Hepatocyte (in vitro differentiated cells): ENCODE data around the gene RPUSD3. TPM values are rescaled to one million over a fixed set of nuclear protein-coding genes. Genes with fewer than 3 reads are reported as not detected.

Source experiments
- DNase-seq: peaks from one replicate; pipeline ENCODE4 v3.0.0-alpha.2; 2016; ENCODE audit warnings: low spot score
- H2AFZ ChIP-seq: fragments of 200-600 bp; sonication (generic); 2 replicates; pipeline ENCODE4 v1.6.0; 2016; ENCODE audit warnings: antibody characterized with exemption, mild to moderate bottlenecking
- H3K27ac ChIP-seq: fragments of 200-600 bp; sonication (generic); 2 replicates; pipeline ENCODE4 v1.5.1; 2016; ENCODE audit warnings: mild to moderate bottlenecking
- H3K27me3 ChIP-seq: fragments of 200-600 bp; sonication (generic); 2 replicates; pipeline ENCODE4 v1.6.1; 2016
- H3K36me3 ChIP-seq: fragments of 200-600 bp; sonication (generic); replicated peaks from 2 replicates; pipeline ENCODE4 v1.5.1; 2016; ENCODE audit warnings: low read depth; ENCODE audit not compliant: insufficient read depth
- H3K4me1 ChIP-seq: fragments of 200-600 bp; sonication (generic); 2 replicates; pipeline ENCODE4 v1.5.1; 2016; ENCODE audit warnings: mild to moderate bottlenecking, moderate library complexity; ENCODE audit not compliant: insufficient read depth
- H3K4me2 ChIP-seq: fragments of 200-600 bp; sonication (generic); 2 replicates; pipeline ENCODE4 v1.6.0; 2016
- H3K4me3 ChIP-seq: fragments of 200-600 bp; sonication (generic); 2 replicates; pipeline ENCODE4 v1.5.1; 2016; ENCODE audit warnings: mild to moderate bottlenecking
- H3K79me2 ChIP-seq: fragments of 200-600 bp; sonication (generic); 2 replicates; pipeline ENCODE4 v1.6.0; 2017; ENCODE audit warnings: mild to moderate bottlenecking
- H3K9me2 ChIP-seq: fragments of 200-600 bp; sonication (generic); replicated peaks from 2 replicates; pipeline ENCODE4 v1.6.0; 2017; ENCODE audit warnings: mild to moderate bottlenecking; ENCODE audit not compliant: insufficient read depth
- H3K9me3 ChIP-seq: fragments of 200-600 bp; sonication (generic); 2 replicates; pipeline ENCODE4 v1.5.1; 2016; ENCODE audit warnings: low read depth, mild to moderate bottlenecking
- H4K20me1 ChIP-seq: fragments of 200-600 bp; sonication (generic); 2 replicates; pipeline ENCODE4 v1.6.0; 2016; ENCODE audit warnings: mild to moderate bottlenecking; ENCODE audit not compliant: insufficient read depth, poor library complexity, severe bottlenecking
- EZH2 ChIP-seq: fragments of 200-600 bp; sonication (generic); IDR thresholded peaks from 2 replicates; pipeline ENCODE4 v1.6.1; 2016; ENCODE audit warnings: antibody characterized with exemption, mild to moderate bottlenecking, borderline replicate concordance
- EZH2phosphoT487 ChIP-seq: fragments of 200-600 bp; sonication (generic); IDR thresholded peaks from one replicate; pipeline ENCODE4 v1.6.1; 2018; ENCODE audit warnings: antibody characterized with exemption, mild to moderate bottlenecking, low read depth, moderate library complexity; ENCODE audit not compliant: unreplicated experiment, severe bottlenecking
- WGBS: methylation state at CpG from one replicate; pipeline ENCODE4 v1.1.6; 2016; ENCODE audit warnings: low lambda C conversion rate; ENCODE audit errors: missing lambda C conversion rate; 5-methylcytosine and 5-hydroxymethylcytosine counted together
- polyA plus RNA-seq: library from polyadenylated mRNA; unstranded; fragments of >200 nt; fragmentation: Nextera tagmentation; extraction: Ambion mirVana; gene quantifications from 2 replicates; pipeline ENCODE4 v1.2.1, GENCODE V29; 2016
- total RNA-seq: library from RNA; depleted of rRNA; stranded (reverse); fragments of >200 nt; gene quantifications from 2 replicates; pipeline ENCODE4 v1.2.3, GENCODE V29; 2014
- TF ChIP-seq, protein P1 (sequence below): fragments of 200-600 bp; sonication (generic); IDR thresholded peaks from 2 replicates; pipeline ENCODE4 v1.5.1; 2016; ENCODE audit warnings: antibody characterized with exemption, mild to moderate bottlenecking; ENCODE audit not compliant: poor library complexity

Gene RPUSD3
- total and polyA plus RNA-seq, 2 experiments from 2014 or later = 37.4 to 74.7 TPM

DNA sequence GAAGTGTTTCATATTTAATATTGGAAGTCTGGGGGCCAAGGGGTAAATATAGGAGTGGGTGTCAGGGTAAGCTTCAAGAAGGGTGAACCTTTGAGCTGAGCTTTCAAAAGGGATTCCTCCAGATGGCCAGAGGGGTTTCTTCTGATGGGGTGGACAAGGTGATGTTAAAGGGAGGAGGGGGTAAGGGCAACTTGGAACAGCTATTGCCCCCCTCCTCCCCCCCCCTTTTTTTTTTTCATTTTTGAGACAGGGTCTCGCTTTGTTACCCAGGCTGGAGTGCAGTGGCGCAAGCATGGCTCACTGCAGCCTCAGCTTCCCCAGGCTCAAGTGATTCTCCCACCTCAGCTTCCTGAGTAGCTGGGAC is 35.8 kb downstream of the RPUSD3 start:
- DNase-seq = no peak
- no peaks in the 10 kb centered on the region for H3K36me3 ChIP-seq
- H4K20me1 ChIP-seq = no peaks in the 10 kb centered on the region
- H3K9me2 ChIP-seq = no peaks in the 10 kb centered on the region
- WGBS = 94% methylated on average over 2 of the region's 2 CpGs
- H2AFZ ChIP-seq = no peak overlapping the region
- no peaks in the 10 kb centered on the region for H3K9me3 ChIP-seq
- no peak overlapping the region for H3K4me2 ChIP-seq
- no peaks in the 10 kb centered on the region for H3K27me3 ChIP-seq
- H3K27ac ChIP-seq = peak overlapping the region; percentile 16
- H3K4me1 ChIP-seq = peaks cover 14% of the 10 kb centered on the region
- TF ChIP-seq, protein P1, sequence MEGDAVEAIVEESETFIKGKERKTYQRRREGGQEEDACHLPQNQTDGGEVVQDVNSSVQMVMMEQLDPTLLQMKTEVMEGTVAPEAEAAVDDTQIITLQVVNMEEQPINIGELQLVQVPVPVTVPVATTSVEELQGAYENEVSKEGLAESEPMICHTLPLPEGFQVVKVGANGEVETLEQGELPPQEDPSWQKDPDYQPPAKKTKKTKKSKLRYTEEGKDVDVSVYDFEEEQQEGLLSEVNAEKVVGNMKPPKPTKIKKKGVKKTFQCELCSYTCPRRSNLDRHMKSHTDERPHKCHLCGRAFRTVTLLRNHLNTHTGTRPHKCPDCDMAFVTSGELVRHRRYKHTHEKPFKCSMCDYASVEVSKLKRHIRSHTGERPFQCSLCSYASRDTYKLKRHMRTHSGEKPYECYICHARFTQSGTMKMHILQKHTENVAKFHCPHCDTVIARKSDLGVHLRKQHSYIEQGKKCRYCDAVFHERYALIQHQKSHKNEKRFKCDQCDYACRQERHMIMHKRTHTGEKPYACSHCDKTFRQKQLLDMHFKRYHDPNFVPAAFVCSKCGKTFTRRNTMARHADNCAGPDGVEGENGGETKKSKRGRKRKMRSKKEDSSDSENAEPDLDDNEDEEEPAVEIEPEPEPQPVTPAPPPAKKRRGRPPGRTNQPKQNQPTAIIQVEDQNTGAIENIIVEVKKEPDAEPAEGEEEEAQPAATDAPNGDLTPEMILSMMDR = no peak
- TF ChIP-seq EZH2 = no peak
- TF ChIP-seq EZH2phosphoT487 = no peak
- no peaks in the 10 kb centered on the region for H3K79me2 ChIP-seq
- H3K4me3 ChIP-seq = no peak overlapping the region

DNA sequence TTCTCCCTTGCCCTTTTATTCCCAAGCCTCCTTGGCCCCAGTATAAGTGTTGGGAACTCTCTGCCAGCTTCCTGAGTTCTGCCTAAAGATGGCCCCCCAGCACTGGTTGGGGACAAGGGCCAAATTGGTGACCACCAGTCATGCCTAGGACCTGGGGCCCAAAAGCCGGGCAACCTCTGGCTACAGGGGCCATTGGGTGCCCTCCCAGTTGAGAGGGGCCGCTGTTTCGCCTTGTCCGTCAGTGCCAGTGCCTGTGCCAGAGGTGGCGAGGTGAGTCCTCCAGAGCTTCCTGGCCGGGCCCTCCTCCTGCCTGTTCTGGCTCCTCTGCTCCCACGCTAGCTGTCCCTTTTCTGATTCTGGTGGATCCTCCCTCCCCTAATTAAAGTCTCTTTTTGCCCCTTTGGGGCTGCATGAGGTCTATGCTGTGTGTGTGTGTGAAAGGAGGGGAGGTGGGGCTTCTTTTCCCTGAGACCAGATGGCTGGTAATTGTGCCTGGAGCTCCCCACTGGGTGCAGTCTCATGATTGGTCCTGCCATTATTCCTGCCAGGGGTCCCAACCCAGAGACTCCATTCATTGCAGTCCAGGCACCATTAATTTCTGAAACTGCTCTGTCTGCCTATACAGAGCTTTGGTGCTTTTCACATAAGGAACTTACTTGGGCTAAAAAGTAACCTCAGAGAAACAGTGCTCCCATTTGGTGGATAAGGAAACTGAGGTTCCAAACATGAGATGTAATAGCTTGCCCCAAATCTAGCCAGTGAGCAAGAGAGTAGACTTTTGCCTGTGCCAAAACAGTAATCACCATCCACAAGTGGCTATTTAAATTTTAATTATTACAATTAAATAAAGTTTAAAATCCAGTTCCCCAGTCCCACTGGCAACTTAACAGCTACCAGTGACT is 36.9 kb downstream of the RPUSD3 start:
- Histone ChIP-seq H3K9me2 (no peaks in the 10 kb centered on the region), H3K4me2 (no peak overlapping the region), H3K36me3 (no peaks in the 10 kb centered on the region), H3K27me3 (no peaks in the 10 kb centered on the region), H4K20me1 (no peaks in the 10 kb centered on the region), H3K79me2 (no peaks in the 10 kb centered on the region), H2AFZ (no peak overlapping the region), H3K4me3 (no peak overlapping the region), H3K27ac (no peak overlapping the region), H3K9me3 (no peaks in the 10 kb centered on the region), H3K4me1 (peaks cover 14% of the 10 kb centered on the region)
- WGBS = 96% methylated on average over 7 of the region's 7 CpGs
- DNase-seq = no peak
- TF ChIP-seq, protein P1 = no peak
- no peak for TF ChIP-seq EZH2
- TF ChIP-seq EZH2phosphoT487 = no peak

DNA sequence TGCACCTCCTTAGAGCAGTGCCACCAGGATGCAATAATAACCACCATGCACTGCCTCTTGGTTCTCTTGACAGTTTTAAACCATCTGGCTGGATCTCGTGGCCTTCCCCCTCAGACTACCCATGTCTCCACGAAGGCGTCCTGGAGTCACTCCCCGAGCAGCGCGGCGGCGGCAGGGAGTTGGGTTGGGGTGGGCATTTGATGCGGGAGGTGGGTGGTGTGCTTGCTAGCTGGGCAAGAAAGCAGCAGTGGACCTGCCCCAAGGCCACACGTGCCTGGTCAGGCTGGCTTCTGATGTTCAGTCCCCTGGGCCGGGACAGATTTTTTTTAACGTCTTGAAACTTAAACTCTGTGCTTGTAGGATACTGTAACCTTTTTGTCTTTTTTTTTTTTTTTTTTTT is 37.7 kb downstream of the RPUSD3 start:
- no peak for DNase-seq
- H3K4me2 ChIP-seq = no peak overlapping the region
- no peaks in the 10 kb centered on the region for H3K27me3 ChIP-seq
- H3K4me3 ChIP-seq = no peak overlapping the region
- peaks cover 14% of the 10 kb centered on the region for H3K4me1 ChIP-seq
- H3K9me3 ChIP-seq = no peaks in the 10 kb centered on the region
- no peaks in the 10 kb centered on the region for H4K20me1 ChIP-seq
- H2AFZ ChIP-seq = no peak overlapping the region
- H3K9me2 ChIP-seq = no peaks in the 10 kb centered on the region
- no peaks in the 10 kb centered on the region for H3K79me2 ChIP-seq
- peaks cover 5% of the 10 kb centered on the region for H3K36me3 ChIP-seq
- H3K27ac ChIP-seq = no peak overlapping the region
- 98% methylated on average over 12 of the region's 12 CpGs for WGBS
- TF ChIP-seq, protein P1 = no peak
- no peak for TF ChIP-seq EZH2
- TF ChIP-seq EZH2phosphoT487 = no peak
